ENCODE measurements around the gene COP1. TPM values are rescaled to one million over a fixed set of nuclear protein-coding genes. Genes with fewer than 3 reads are reported as not detected.
A peak's percentile ranks its signal among the peaks of the same experiment; 100 is the strongest.
"Not testable (repeated sequence)": the region's sequence is repeated elsewhere in the genome, so short reads cannot be mapped to it uniquely, and the experiment has no call there.

Gene COP1
- total RNA-seq, 1 donor from 2014 or later = 76.3 TPM

DNA sequence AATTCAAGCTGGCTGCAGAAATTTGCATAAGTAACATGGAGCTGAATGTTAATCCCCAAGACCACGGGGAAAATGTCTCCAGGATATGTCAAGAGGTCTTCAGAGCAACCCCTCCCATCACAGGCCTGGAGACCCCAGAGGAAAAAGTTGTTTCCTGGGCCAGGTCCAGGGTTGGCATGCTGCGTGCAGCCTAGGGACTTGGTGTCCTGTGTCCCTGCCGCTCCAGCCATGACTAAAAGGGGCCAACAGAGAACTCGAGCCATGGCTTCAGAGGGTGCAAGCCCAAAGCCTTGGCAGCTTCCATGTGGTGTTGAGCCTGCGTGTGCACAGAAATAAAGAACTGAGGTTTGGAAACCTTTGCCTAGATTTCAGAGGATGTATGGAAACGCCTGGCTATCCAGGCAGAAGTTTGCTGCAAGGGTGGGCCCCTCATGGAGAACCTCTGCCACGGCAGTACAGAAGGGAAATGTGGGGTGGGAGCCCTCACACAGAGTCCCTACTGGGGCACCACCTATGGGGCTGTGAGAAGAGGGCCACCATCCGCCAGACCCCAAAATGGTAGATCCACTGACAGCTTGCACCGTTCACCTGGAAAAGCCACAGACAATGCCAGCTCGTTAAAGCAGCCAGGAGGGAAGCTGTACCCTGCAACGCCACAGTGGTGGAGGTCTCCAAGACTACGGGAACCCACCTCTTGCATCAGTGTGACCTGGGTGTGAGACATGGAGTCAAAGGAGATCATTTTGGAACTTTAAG lies 222.9 kb downstream of the COP1 start:
- intact Hi-C loops (cut with DNase I) = no loop called here
- Histone ChIP-seq H3K9me3 (peaks cover 0 to 12% of the 10 kb centered on the region in 2 donors), H3K36me3 (peaks cover 24 to 56% of the 10 kb centered on the region in 2 donors), H3K27ac (no peak overlapping the region), H3K27me3 (no peaks in the 10 kb centered on the region), H3K4me3 (no peak overlapping the region), H3K4me1 (peaks cover 0 to 5% of the 10 kb centered on the region in 2 donors)
- DNase-seq (ENCODE audit: low spot score in 2 of 2) = no peak
- TF ChIP-seq, protein P1, sequence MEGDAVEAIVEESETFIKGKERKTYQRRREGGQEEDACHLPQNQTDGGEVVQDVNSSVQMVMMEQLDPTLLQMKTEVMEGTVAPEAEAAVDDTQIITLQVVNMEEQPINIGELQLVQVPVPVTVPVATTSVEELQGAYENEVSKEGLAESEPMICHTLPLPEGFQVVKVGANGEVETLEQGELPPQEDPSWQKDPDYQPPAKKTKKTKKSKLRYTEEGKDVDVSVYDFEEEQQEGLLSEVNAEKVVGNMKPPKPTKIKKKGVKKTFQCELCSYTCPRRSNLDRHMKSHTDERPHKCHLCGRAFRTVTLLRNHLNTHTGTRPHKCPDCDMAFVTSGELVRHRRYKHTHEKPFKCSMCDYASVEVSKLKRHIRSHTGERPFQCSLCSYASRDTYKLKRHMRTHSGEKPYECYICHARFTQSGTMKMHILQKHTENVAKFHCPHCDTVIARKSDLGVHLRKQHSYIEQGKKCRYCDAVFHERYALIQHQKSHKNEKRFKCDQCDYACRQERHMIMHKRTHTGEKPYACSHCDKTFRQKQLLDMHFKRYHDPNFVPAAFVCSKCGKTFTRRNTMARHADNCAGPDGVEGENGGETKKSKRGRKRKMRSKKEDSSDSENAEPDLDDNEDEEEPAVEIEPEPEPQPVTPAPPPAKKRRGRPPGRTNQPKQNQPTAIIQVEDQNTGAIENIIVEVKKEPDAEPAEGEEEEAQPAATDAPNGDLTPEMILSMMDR (IDR thresholded peaks at IDR 0.05) = no peak

DNA sequence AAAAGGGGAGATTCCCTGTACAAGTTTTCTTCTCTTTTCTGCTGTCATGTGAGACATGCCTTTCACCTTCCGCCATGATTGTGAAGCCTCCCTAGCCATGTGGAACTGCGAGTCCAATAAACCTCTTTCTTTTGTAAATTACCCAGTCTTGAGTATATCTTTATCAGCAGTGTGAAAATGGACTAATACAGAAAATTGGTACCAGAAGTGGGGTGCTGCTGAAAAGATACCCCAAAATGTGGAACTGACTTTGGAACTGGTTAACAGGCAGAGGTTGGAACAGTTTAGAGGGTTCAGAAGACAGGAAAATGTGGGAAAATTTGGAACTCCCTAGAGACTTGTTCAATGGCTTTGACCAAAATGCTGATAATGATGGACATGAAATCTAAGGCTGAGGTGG lies 223.7 kb downstream of the COP1 start:
- H3K27me3 ChIP-seq; H3K27ac ChIP-seq; intact Hi-C loops (cut with DNase I); DNase-seq (ENCODE audit: low spot score in 2 of 2); H3K4me3 ChIP-seq: not testable (repeated sequence)
- H3K36me3 ChIP-seq = peaks cover 23 to 54% of the 10 kb centered on the region in 2 donors
- peaks cover 0 to 12% of the 10 kb centered on the region in 2 donors for H3K9me3 ChIP-seq
- peaks cover 0 to 13% of the 10 kb centered on the region in 2 donors for H3K4me1 ChIP-seq

DNA sequence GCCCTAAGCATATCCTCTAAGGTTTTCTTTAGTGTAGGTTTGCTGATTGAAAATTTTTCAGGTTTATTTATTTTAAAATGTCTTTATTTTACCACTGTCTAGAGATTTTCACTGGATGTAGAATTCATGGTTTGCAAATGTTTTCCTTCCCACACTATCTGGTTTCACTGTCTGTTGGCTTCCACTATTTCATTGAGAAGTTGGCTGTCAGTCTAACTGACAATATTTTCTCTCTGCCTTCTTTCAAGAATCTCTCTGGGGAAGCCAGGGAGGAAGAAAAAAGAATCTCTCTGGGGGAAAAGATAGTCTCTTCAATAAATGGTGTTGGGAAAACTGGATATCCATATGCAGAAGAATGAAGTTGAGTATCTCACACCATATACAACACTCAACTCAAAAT lies 226.0 kb downstream of the COP1 start:
- TF ChIP-seq, protein P1 (IDR thresholded peaks at IDR 0.05) = no peak
- H3K36me3 ChIP-seq = peaks cover 16 to 43% of the 10 kb centered on the region in 2 donors
- intact Hi-C loops (cut with DNase I) = no loop called here

DNA sequence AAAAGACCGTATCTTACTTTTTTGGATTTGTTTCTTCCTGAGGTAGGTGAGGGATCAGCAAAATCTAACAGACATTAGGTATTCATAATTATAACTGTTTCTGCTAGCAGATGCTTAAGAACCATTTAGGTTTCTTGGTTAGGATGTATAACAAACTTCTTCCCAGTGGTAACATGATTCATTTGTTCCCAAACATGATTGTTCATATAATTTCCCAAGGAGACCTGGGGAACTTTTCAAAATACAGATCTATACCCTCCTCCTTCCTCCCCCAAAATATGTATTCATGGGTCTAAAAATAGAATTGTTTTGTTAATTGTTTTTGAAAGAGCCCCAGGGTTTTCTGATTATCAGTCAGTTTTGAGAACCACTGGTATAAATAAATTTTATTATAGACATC lies 228.2 kb downstream of the COP1 start:
- peaks cover 0 to 7% of the 10 kb centered on the region in 2 donors for H3K9me3 ChIP-seq
- peaks cover 0 to 27% of the 10 kb centered on the region in 2 donors for H3K4me1 ChIP-seq
- DNase-seq (ENCODE audit: low spot score in 2 of 2) = no peak
- TF ChIP-seq, protein P1 (IDR thresholded peaks at IDR 0.05) = no peak
- intact Hi-C loops (cut with DNase I) = loop anchor here (5.0 kb wide), 1 partner anchor 42 kb away; no protein-coding TSS in a partner anchor
- peak overlapping the region in 1 of 2 donors; percentile 27 for H3K27ac ChIP-seq
- H3K27me3 ChIP-seq = no peaks in the 10 kb centered on the region
- H3K4me3 ChIP-seq = no peak overlapping the region
- peaks cover 4 to 25% of the 10 kb centered on the region in 2 donors for H3K36me3 ChIP-seq

More for the DNA sequence above, 226.0 kb downstream of the COP1 start:
- no peak for DNase-seq (ENCODE audit: low spot score in 2 of 2)
- Histone ChIP-seq H3K27ac (no peak overlapping the region), H3K4me1 (peaks cover 0 to 27% of the 10 kb centered on the region in 2 donors), H3K4me3 (no peak overlapping the region), H3K27me3 (no peaks in the 10 kb centered on the region), H3K9me3 (peaks cover 0 to 12% of the 10 kb centered on the region in 2 donors)

DNA sequence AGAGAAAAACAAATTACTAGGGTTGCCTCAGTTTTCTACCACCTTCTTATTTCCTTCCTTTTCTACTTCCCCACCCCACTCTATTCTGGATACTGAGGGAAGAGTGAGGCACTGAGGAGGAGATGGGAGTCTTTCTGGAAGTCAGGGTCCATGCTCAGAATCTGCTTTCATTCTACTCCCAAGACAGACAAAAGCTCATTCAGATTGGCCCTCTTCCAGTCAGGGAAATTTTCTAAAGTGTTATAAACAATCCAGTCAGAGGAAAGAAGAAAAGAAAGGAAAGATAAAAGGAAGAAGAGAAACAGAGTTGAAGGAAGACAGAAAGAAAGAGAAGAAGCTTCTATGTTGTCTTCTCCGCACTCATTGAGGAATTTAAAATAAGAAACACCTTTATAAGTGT lies 228.6 kb downstream of the COP1 start:
- intact Hi-C loops (cut with DNase I) = loop anchor here (5.0 kb wide), 1 partner anchor 41 kb away; no protein-coding TSS in a partner anchor
- peaks cover 0 to 27% of the 10 kb centered on the region in 2 donors for H3K4me1 ChIP-seq
- peak overlapping the region in 1 of 2 donors; percentile 27 for H3K27ac ChIP-seq
- TF ChIP-seq, protein P1 (IDR thresholded peaks at IDR 0.05) = no peak
- no peaks in the 10 kb centered on the region for H3K27me3 ChIP-seq
- H3K4me3 ChIP-seq = no peak overlapping the region
- peaks cover 0 to 21% of the 10 kb centered on the region in 2 donors for H3K36me3 ChIP-seq
- DNase-seq (ENCODE audit: low spot score in 2 of 2) = no peak
- H3K9me3 ChIP-seq = peaks cover 0 to 4% of the 10 kb centered on the region in 2 donors

Measured in ascending aorta (tissue), 2 donors.